HS-27A (cell line): ENCODE measurements around the gene IFT20.

Source experiments
- DNase-seq: peaks from one replicate; pipeline ENCODE4 v3.0.0-alpha.2; 2012; ENCODE audit warnings: low read depth, missing footprints

Gene IFT20

DNA sequence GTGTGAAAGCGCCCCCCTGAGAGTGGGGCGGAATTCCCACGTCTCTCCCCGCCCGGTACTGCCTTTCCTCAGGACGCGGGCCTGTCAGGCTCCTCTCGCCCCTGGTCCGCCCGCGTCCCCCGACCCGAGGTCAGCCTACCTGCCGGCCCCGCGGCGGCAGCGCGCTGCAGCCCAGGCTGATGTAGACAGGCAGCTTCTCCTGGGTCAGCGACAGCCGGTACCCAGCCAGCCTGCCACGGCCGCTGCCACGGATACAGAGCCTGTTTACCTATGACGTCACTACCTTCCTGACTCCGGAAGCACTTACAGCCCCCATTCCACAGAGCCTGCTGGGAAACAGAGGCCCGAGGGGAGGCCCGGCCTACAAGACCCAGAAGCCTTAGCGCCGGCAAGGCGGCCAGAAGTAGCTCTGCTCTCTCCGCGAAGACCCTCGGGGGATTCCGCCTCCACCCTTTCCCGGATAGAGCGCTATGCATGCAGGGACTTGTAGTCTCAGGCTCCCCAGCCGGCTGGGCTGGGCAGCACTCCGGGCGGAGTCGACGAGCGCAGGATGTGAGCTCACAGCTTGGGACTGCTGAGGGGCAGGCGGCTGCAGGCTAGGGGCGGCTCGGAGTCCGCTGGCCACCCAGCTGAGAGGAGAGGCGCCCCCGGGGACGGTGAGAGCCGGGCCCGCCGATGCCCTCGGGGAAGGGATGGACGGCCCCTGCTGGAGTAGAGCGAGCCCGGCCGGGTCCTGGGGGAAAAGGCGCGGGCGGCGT is at the start of gene IFT20, which contains the start of gene TNFAIP1:
Gene IFT20 (minus strand): TSS at position 272 of the 758 bp plus-strand sequence. CDS start 3,487 bp downstream, outside the sequence.
Gene TNFAIP1 (plus strand): TSS at position 561 of the 758 bp plus-strand sequence. CDS start 3,761 bp downstream, outside the sequence.
- DNase-seq: peak; percentile 90

- no peak for DNase-seq
Observed at GRCh38 chr17:28385037-28385400, 49.7 kb upstream of the IFT20 start.

GRCh38 chr17:28384281-28385036 is 49.2 kb upstream of the IFT20 start:
- DNase-seq: no peak

DNA sequence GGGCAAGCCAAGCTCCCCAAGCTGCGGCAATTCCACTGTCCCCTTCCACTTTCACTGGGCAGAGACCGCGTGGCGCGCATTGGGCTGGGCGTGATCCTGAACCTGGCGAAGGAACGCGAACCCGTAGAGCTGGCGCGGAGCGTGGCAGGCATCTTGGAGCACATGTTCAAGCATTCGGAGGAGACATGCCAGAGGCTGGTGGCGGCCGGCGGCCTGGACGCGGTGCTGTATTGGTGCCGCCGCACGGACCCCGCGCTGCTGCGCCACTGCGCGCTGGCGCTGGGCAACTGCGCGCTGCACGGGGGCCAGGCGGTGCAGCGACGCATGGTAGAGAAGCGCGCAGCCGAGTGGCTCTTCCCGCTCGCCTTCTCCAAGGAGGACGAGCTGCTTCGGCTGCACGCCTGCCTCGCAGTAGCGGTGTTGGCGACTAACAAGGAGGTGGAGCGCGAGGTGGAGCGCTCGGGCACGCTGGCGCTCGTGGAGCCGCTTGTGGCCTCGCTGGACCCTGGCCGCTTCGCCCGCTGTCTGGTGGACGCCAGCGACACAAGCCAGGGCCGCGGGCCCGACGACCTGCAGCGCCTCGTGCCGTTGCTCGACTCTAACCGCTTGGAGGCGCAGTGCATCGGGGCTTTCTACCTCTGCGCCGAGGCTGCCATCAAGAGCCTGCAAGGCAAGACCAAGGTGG is 46.0 kb upstream of the IFT20 start:
- no peak for DNase-seq

DNA sequence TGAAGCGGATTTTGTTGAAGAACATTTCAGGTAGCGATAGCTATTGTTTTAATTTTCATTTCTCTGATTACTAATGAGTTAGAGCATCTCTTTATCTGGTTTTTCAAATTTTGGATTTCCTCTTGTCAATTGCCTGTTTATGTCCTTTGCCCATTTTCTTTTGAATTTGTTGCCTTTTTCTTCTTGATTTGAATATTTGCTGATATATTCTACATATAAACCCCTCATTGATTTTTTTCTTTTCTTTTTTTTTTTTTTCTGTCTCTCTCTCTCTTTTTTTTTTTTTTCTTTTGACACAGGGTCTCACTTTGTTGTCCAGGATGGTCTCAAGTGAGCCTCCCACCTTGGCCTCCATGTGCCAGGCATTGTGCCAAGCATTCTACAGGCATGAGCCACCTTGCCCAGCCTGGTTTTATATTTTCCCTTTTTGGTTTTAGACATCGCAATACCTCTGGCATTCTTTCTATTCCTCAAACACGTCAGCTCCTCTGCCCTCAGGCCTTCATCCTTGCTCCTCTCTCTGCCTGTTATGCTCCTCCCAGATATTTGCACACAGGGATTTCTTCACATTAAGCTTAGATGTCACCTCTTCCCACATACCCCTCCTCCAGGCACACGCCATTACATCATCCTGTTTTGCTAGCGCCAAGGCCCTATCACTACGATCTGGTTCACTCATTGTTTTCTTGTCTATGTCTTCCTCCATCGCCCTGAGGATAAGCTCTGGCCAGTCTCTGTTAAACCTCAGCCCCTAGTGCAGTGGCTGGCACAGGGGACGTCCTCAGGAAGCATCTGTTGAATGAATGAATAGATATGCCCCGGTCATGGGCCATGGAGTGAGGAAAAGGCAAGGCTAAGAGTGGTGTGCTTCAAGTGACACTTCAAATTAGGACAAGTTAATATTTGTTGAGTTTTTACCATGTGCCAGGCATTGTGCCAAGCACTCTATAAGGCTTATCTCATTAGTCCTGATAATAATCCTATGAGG is 44.8 kb upstream of the IFT20 start:
- no peak for DNase-seq

DNA sequence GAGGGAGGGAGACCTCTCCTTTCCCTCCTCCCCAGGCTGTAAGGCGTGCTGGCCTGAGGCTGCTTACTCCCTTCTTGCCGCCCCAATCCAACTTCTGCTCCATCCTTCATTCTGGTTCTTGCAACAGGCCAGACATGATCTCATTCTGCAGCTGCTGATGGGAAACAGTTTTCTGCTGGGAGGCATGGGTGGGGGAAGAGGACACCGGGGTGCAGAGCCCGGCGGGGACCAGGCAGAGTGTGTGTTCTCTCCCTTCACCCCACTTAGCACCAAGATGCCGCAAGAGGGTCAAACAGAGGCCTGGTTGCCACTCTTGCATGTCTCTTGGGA is 37.6 kb upstream of the IFT20 start:
- DNase-seq: no peak

GRCh38 chr17:28372203-28372944 is 37.1 kb upstream of the IFT20 start:
- DNase-seq: no peak

DNA sequence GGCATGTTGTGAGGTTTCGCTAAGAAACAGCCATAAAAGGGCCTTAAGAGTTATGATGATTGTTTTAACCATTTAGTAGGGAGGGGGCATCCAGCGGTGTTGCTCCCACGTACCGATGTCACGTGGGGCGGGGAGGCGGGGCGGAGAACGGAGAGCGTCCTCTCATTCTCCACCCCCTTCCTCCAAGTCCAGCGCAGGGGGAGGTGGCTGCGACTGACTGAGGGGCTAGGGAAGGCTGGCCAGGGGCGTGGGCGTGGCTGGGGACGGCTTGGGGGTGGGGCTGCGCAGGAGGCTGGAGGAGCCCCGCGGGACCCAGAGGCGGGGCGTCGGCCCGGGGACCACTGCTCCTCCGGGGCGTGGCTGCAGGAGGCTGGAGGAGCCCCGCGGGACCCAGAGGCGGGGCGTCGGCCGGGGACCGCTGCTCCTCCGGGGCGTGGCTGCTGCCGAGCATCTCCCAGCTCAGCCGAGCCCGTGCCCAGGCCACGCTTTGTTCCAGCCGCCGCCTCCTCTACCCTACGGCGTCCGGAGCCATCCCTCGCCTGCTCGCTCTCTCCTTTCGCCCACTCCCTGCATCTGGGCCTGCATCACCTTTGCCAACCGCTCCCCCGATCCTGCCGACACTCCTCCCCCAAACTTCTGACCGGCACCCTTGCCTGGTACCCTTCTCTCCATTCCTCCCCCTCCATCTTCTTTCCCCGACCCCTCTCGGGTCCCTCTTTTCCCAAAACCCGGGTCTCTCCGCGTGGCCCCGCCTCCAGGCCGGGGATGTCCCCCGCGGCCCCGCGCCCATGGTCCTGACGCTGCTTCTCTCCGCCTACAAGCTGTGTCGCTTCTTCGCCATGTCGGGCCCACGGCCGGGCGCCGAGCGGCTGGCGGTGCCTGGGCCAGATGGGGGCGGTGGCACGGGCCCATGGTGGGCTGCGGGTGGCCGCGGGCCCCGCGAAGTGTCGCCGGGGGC is 36.3 kb upstream of the IFT20 start, which contains the start of gene SARM1:
Gene SARM1 (plus strand): TSS at position 450 of the 958 bp plus-strand sequence. CDS start 339 bp downstream, at position 789.
- DNase-seq: peak; percentile 56

DNA sequence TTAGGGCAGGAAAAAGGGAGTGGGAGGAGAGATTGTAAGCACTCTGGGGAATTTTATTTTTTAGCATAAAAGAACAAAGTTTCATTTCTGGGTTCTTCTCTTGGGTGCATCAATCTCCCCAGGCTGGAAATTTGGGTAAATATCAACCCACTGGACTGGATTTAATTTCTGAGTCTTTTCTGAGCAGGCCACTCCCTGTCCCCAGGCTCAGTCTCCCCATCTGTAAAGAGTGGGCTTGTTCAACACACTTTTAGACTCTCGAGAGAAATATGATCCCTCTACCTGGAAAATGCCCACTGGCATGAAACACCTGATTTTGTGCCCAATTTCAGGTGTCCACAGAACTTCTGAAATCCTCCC is 35.5 kb upstream of the IFT20 start:
- no peak for DNase-seq

- DNase-seq: no peak
Observed at GRCh38 chr17:28370035-28370743, 34.9 kb upstream of the IFT20 start, which contains the start of gene VTN. Gene VTN, minus strand, starts transcription at chr17:28370307. Its CDS starts 104 bp downstream, at chr17:28370203.

- no peak for DNase-seq
Observed at GRCh38 chr17:28369684-28370034, 34.4 kb upstream of the IFT20 start.

DNA sequence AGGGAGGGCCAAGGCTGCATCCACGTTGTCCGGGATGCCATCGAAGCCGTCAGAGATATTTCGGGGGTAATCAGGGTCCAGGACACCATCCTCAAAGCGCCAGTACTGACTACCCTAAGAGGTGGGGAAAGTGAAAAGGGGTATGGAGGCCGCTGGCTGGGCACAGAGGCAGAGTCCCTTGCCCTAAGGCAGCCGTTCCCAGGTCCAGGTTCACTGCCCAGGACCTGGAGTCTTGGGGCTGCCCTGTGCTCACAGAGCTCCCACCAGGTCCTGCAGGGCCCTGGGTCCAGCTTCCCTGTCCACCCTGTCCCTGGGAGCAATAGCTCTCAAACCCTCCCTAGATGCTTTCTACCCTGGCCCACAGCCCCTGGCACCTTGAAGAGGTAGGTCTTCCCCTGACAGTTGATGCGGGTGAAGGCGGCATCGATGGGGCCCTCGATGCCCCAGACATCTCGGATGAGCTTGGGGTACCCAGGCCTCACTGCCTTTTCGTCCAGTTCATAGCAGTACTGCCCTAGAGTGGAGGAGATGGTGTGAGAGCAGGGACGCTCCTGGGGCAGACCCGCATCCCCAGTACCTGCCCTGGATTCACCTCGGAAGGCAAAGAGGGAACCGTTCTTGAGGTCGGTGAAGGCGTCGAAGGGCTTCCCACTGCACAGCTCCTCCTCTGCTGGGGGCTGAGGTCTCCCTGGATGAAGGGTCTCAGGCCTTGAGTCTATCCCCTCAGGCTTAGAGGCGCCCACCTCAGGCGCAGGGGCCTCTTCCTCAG is 33.8 kb upstream of the IFT20 start:
- no peak for DNase-seq

DNA sequence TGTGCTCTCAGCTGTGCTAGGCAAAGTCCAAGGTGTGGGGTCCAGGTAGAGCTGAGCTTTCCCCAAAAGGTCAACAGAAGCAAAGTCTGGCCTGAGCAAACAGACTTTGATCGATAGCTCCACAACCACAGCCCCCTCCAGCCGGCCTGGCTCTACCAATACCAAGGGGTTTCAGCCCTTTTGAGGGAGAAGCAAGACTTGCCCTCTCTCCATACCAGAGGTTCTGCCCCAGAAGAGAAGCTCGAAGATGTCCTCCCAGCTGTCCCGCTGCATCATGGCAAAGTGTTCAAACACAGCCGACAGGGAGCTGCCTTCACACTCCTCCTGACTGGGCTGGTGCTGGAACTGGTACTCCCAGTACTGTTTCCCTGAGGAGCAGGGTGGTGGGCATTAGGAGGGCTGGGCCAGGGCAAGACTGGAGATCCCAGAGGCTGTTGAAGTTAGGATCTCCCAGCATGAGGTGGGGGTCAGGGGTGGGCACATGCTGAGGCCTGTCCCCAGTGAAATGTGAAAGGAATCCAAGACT is 33.1 kb upstream of the IFT20 start:
- no peak for DNase-seq

- DNase-seq: no peak
Observed at GRCh38 chr17:28367641-28368305, 32.5 kb upstream of the IFT20 start.

DNA sequence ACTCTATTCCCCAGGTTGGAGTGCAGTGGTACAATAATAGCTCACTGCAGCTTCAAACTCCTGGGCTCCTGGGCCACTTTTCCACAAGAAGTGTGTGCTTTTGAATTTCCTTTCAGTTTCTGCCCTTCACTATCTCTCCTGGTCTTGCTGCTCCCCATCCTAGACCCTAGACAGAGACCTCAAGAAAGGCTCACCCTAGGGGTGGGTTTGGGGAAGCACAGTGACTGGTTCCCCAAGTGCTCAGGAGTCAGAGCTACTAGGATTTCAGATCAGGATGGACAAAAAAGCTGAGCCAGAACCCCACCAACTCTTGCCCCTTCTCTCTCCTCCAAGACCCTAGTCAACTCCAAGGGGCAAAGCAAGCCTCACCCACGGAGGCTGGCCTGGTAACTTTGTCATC is 31.3 kb upstream of the IFT20 start:
- DNase-seq: no peak

GRCh38 chr17:28365487-28365886 is 30.2 kb upstream of the IFT20 start:
- no peak for DNase-seq

GRCh38 chr17:28364665-28365363 is 29.5 kb upstream of the IFT20 start, which contains the start of gene SEBOX:
Gene SEBOX, minus strand, starts transcription at chr17:28365199. Its CDS starts 48 bp downstream, at chr17:28365151.
- no peak for DNase-seq
